DND-41 (cell line): ENCODE data around the gene SEMA4C.

Experiments
- CTCF ChIP-seq: IDR thresholded peaks from 2 replicates; pipeline ENCODE4 v1.5.1; 2012; ENCODE audit warnings: borderline replicate concordance, low read length, moderate library complexity, mild to moderate bottlenecking; ENCODE audit not compliant: poor library complexity, severe bottlenecking; ENCODE audit errors: extremely low read depth
- EZH2 ChIP-seq: IDR thresholded peaks from 3 replicates; pipeline ENCODE4 v1.6.1; 2012; ENCODE audit warnings: borderline replicate concordance, low read depth, mild to moderate bottlenecking, moderate library complexity, low read length, inconsistent platforms; ENCODE audit not compliant: severe bottlenecking

DNA sequence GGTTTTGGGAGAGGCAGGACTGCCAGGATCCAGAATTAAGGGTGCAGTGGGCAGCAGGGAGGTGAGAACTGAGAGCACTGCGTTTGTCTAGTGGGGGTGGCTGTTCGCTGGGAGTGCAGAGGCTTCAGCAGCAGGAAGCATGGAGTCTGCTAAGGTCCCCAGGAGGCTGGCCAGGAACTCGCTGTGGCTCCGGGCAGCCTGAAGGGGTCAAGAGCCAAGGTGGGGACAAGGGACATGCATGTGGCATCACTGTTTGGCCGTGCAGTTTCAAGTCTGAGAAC lies 43.2 kb upstream of the SEMA4C start:
- TF ChIP-seq EZH2 (no peak), CTCF (no peak)
